Stomach (tissue), 4 donors: ENCODE results near the gene COTL1.

Experiments used
- EP300 ChIP-seq: sonication (generic); formaldehyde crosslinking; IDR thresholded peaks from one replicate; pipeline ENCODE4 v1.6.1; 2017; ENCODE audit warnings: antibody characterized with exemption
- POLR2A ChIP-seq, 4 donors: fragments of 450-650 bp; IDR thresholded peaks; one replicate each; pipeline ENCODE4 v1.6.1; 2016; ENCODE audit warnings: antibody characterized with exemption in 4 of 4, control low read depth in 2 of 4, mild to moderate bottlenecking in 1 of 4, moderate library complexity in 1 of 4
- POLR2AphosphoS5 ChIP-seq, 3 donors: sonication (generic); formaldehyde crosslinking; IDR thresholded peaks; one replicate each; pipeline ENCODE4 v1.6.1; 2016; ENCODE audit warnings: antibody characterized with exemption in 3 of 3
- TF ChIP-seq, protein P1 (sequence below), 7 experiments: fragments of 450-650 bp in 4 of 7; fragments of 200-600 bp in 3 of 7; sonication (generic) in 3 of 7; IDR thresholded peaks; one replicate each; pipeline ENCODE4 v1.5.1; 2016 to 2019; ENCODE audit warnings: antibody characterized with exemption in 7 of 7, control low read depth in 2 of 7, mild to moderate bottlenecking in 1 of 7

- TF ChIP-seq, protein P1, sequence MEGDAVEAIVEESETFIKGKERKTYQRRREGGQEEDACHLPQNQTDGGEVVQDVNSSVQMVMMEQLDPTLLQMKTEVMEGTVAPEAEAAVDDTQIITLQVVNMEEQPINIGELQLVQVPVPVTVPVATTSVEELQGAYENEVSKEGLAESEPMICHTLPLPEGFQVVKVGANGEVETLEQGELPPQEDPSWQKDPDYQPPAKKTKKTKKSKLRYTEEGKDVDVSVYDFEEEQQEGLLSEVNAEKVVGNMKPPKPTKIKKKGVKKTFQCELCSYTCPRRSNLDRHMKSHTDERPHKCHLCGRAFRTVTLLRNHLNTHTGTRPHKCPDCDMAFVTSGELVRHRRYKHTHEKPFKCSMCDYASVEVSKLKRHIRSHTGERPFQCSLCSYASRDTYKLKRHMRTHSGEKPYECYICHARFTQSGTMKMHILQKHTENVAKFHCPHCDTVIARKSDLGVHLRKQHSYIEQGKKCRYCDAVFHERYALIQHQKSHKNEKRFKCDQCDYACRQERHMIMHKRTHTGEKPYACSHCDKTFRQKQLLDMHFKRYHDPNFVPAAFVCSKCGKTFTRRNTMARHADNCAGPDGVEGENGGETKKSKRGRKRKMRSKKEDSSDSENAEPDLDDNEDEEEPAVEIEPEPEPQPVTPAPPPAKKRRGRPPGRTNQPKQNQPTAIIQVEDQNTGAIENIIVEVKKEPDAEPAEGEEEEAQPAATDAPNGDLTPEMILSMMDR (IDR thresholded peaks at IDR 0.05), result no peak
- TF ChIP-seq POLR2AphosphoS5 (IDR thresholded peaks at IDR 0.05), result no peak
- TF ChIP-seq POLR2A (IDR thresholded peaks at IDR 0.05), result no peak
- TF ChIP-seq EP300, result no peak
Observed at GRCh38 chr16:84584678-84585077, 33.2 kb downstream of the COTL1 start.
